ENCODE measurements around the gene AADACL3.

AADACL3 gene

GRCh38 chr1:12769031-12769430 lies 53.1 kb downstream of the AADACL3 start:
- DNase-seq, result no peak

GRCh38 chr1:12769976-12770505 lies 54.1 kb downstream of the AADACL3 start:
- no peak for DNase-seq

DNA sequence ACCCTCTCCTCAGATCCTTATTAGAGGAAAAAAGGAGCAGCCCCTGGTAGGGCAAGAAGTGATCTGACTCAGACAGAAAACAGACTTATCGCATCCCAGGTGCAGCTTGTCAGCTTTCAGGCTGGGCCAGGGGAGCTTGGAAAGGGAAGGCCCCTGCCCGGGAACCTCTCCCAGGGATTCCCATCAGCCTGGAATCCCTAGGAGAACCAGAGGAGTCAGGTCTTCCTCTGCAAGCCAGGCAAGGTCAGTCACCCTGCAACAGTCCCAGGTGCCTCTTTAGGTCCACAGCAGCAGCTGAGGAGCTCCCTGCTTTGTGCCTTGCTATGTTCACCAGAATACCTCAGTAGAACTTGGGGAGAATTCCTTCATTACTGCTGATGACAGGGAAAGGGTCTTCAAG lies 54.7 kb downstream of the AADACL3 start:
- DNase-seq, result no peak

DNA sequence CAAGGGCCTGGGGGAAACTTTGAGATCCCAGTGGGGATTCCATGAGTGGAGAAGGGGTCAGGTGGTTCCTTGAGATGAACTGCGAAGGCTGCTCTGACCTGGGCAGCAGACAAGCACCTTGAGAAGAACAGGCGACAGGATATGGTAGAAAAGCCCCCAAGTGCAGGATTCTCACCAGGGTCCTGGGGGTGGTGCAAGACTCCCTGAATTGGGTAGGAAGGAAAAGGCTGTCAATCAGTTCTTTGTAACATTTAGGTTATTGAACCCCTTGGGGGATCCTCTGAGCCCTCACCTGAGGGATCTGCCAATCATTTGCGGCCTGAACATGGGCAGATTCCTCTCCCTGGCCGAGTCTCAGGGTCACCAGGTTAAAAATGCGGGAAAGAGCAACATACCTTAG lies 55.3 kb downstream of the AADACL3 start:
- DNase-seq, result no peak

DNA sequence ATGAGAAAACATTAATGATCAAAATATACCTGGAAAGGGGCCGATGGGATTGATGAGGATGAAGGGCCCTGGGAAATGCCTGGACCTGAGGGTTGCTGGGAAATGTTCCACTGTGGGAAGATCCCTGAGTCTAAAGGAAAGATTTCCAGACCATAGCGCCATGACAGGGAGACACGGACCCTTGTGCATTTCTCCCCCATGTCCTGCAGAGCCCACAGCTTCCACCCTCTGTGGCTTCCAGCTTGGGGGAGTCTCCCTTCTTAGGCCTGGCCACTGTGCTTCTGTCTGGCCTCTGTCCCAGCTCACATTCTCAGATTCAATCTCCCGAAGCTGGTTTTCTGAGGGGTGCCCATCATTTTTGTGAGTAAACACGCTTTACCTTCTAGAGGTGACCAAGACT lies 56.6 kb downstream of the AADACL3 start:
- no peak for DNase-seq

DNA sequence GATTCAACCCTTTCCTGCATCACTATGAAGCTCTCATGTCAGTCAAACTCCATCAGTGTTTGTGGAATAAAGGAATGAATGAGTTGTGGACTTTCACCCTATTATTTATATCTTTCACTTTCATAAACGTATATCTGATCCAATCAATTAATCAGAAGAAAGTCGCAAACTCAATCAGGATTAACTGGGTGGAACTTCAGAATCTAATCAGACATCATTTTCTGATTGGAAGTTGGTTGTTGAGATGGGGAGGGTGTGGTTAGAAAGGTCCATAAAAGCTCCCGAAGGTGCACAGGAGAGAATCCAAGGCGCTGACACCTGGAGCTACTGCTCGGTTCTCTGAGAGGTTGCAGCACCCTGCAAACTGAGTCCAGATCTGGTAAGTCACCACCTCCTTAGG lies 57.5 kb downstream of the AADACL3 start, which contains the start of gene PRAMEF12:
Gene PRAMEF12 (plus strand): TSS at position 301 of the 400 bp plus-strand sequence. CDS start 1,130 bp downstream, outside the sequence.
- no peak for DNase-seq

DNA sequence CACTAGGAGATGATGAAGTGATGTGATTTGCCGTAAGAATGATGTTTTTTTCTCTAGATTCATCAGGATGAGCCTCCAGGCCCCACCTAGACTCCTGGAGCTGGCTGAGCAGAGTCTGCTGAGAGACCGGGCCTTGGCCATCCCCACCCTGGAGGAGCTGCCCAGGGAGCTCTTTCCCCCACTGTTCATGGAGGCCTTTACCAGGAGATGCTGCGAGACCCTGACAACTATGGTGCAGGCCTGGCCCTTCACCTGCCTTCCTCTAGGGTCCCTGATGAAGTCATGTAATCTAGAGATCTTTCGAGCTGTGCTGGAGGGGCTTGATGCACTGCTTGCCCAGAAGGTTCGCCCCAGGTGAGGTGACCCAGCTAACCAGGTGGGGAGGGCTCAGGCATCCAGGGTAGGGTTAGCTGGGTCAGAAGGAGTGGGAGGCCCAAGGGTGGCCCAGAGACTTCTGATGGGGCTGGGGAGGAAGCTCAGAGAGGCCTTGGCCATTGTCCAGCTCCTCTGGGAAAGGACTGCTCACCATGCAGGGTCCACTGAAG lies 59.0 kb downstream of the AADACL3 start:
- no peak for DNase-seq

DNA sequence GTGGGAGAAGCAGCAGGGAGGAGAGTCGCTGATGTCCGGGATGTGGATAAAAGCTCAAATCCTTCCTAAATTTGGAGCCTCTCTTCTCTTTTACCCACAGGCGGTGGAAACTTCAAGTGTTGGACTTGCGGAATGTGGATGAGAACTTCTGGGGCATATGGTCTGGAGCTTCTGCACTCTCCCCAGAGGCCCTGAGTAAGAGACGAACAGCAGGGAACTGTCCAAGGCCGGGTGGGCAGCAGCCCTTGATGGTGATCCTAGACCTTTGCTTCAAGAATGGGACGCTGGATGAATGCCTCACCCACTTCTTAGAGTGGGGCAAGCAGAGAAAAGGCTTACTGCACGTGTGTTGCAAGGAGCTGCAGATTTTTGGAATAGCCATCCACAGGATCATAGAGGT lies 59.5 kb downstream of the AADACL3 start:
- DNase-seq, result no peak

DNA sequence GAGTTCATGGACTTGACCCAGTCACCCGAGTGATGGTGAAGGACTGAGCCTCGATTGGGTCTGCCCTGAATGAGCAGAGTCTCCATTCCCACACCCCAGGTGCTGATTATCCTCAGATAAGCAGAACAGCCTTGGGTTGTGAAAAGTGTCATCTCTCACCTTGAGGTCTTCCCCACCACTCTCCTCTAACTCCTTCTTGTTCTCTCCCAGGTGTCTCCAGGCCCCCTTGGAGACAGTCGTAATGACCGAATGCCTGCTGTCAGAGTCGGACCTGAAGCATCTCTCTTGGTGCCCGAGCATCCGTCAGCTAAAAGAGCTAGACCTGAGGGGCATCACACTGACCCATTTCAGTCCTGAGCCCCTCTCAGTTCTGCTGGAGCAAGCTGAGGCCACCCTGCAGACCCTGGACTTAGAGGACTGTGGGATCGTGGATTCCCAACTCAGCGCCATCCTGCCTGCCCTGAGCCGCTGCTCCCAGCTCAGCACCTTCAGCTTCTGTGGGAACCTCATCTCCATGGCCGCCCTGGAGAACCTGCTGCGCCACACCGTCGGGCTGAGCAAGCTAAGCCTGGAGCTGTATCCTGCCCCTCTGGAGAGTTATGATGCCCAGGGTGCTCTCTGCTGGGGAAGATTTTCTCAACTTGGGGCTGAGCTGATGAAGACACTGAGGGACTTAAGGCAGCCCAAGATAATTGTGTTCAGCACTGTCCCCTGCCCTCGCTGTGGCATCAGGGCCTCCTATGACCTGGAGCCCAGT lies 61.1 kb downstream of the AADACL3 start:
- no peak for DNase-seq
